PC-9 (cell line): ENCODE results near the gene OR2A5.
"Not testable (repeated sequence)": the region's sequence is repeated elsewhere in the genome, so short reads cannot be mapped to it uniquely, and the experiment has no call there.

Experiments used
- EZH2 ChIP-seq: fragments of 200-600 bp; sonication (generic); IDR thresholded peaks from 2 replicates; pipeline ENCODE4 v1.8.0; 2017; ENCODE audit warnings: antibody characterized with exemption, low read depth
- TF ChIP-seq, protein P1 (sequence below): fragments of 200-600 bp; sonication (generic); conservative IDR thresholded peaks from 2 replicates; pipeline ENCODE4 v1.6.1; 2017; ENCODE audit warnings: mixed run types, antibody characterized with exemption, mild to moderate bottlenecking, moderate library complexity

DNA sequence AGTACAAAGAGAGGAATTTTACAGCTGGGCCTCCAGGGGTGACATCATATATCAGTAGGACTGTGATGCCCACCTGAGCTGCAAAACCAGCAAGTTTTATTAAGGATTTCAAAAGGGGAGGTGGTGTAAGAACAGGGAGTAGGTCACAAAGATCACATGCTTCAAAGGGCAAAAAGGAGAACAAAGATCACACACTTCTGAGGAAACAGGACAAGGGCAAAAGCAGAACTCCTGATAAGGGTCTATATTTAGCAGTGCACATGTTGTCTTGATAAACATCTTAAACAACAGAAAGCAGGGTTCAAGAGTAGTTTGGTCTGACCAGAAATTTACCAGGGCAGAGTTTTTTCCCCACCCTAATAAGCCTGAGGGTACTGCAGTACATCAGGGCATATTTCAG is 38.7 kb upstream of the OR2A5 start:
- TF ChIP-seq, protein P1, sequence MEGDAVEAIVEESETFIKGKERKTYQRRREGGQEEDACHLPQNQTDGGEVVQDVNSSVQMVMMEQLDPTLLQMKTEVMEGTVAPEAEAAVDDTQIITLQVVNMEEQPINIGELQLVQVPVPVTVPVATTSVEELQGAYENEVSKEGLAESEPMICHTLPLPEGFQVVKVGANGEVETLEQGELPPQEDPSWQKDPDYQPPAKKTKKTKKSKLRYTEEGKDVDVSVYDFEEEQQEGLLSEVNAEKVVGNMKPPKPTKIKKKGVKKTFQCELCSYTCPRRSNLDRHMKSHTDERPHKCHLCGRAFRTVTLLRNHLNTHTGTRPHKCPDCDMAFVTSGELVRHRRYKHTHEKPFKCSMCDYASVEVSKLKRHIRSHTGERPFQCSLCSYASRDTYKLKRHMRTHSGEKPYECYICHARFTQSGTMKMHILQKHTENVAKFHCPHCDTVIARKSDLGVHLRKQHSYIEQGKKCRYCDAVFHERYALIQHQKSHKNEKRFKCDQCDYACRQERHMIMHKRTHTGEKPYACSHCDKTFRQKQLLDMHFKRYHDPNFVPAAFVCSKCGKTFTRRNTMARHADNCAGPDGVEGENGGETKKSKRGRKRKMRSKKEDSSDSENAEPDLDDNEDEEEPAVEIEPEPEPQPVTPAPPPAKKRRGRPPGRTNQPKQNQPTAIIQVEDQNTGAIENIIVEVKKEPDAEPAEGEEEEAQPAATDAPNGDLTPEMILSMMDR, result not testable (repeated sequence)
- not testable (repeated sequence) for TF ChIP-seq EZH2
